Naive thymus-derived CD8-positive, alpha-beta T cell (primary cell): ENCODE data around the gene IQSEC3. TPM values are rescaled to one million over a fixed set of nuclear protein-coding genes. Genes with fewer than 3 reads are reported as not detected.
"Not testable (repeated sequence)": the region's sequence is repeated elsewhere in the genome, so short reads cannot be mapped to it uniquely, and the experiment has no call there.

Experiments
- ATAC-seq, 2 donors: fragments of 150-1000 bp; cut with Tn5 transposase in 1 of 2; sonication (Bioruptor Pico), chemical (Tn5 transposase) in 1 of 2; 1 replicate in 1 of 2; 2 replicates in 1 of 2; pipeline ENCODE4 v1.10.0; 2021; ENCODE audit warnings: mild to moderate bottlenecking in 2 of 2, moderate library complexity in 2 of 2
- POLR2A ChIA-PET: fragments of 350-600 bp; sonication (Branson Sonifier 250); formaldehyde crosslinking; loops from one replicate; lab custom pipeline; 2021; ENCODE audit warnings: antibody characterized with exemption; lab: Charles Lee
- DNase-seq, 10 donors: peaks; one replicate each; pipeline versions ENCODE4 v3.0.0 to v3.0.0-alpha.2; 2020 to 2022
- H3K27ac Mint-ChIP-seq, 10 donors: one replicate each; pipeline ENCODE4 v1.8.0; 2020 to 2022; ENCODE audit warnings: mild to moderate bottlenecking in 10 of 10, mixed read lengths in 10 of 10, moderate library complexity in 4 of 10, inconsistent platforms in 1 of 10
- H3K27me3 Mint-ChIP-seq, 5 donors: one replicate each; pipeline ENCODE4 v1.8.0; 2021 to 2022; ENCODE audit warnings: mixed read lengths in 5 of 5
- H3K36me3 Mint-ChIP-seq, 3 donors: one replicate each; pipeline ENCODE4 v1.8.0; 2020 to 2022; ENCODE audit warnings: mixed read lengths in 3 of 3, mild to moderate bottlenecking in 2 of 3, inconsistent platforms in 1 of 3
- H3K4me1 Mint-ChIP-seq, 4 donors: one replicate each; pipeline ENCODE4 v1.8.0; 2021 to 2022; ENCODE audit warnings: mixed read lengths in 4 of 4
- H3K4me3 Mint-ChIP-seq, 10 donors: one replicate each; pipeline ENCODE4 v1.8.0; 2020 to 2022; ENCODE audit warnings: mild to moderate bottlenecking in 10 of 10, mixed read lengths in 10 of 10, moderate library complexity in 6 of 10, inconsistent platforms in 1 of 10
- H3K9me3 Mint-ChIP-seq, 9 donors: one replicate each; pipeline ENCODE4 v1.8.0; 2020 to 2022; ENCODE audit warnings: mixed read lengths in 9 of 9, mild to moderate bottlenecking in 3 of 9, inconsistent platforms in 1 of 9, moderate library complexity in 1 of 9
- polyA plus RNA-seq, 3 donors: library from polyadenylated mRNA; unstranded; fragments of 300-500 nt; fragmentation: Illumina TruSeq; gene quantifications; one replicate each; pipeline ENCODE4 v1.2.3, GENCODE V29; 2021
- total RNA-seq, 8 experiments: library from RNA in 2 of 8; stranded (reverse) in 2 of 8; gene quantifications; one replicate each; pipeline ENCODE4 v1.2.3 and lab custom pipeline; 2021 to 2026

The IQSEC3 gene
- total and polyA plus RNA-seq, 5 experiments from 2014 or later, result 0.42 to 19.3 (median 1.1) TPM

DNA sequence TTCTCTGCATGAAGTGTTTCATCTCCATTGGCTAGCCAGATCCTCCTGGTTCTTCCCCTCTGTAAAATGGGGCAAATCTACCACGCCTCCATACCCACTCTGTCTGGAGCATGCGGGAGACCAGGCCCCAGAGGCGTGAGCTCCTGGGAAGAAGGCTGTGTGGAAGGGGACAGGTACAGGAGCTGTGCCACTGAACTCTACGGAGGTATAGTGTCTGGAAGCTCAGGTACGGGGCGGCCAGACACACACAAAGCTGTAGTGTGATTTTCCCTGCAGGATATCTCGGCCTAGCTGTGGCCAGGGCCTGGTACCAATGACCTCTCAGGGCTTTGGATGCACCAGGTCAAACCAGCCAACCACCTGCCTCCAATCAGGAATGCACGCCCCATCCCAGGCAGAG lies 10.0 kb downstream of the IQSEC3 start:
- POLR2A ChIA-PET, H3K4me1 Mint-ChIP-seq, H3K27ac Mint-ChIP-seq, H3K9me3 Mint-ChIP-seq, DNase-seq, H3K36me3 Mint-ChIP-seq, ATAC-seq: not testable (repeated sequence)
- Mint-ChIP-seq H3K4me3 (peak overlapping the region in 2 of 10 donors; percentile 4 to 20), H3K27me3 (peaks cover 29 to 62% (median 58%) of the 10 kb centered on the region in 5 donors)

DNA sequence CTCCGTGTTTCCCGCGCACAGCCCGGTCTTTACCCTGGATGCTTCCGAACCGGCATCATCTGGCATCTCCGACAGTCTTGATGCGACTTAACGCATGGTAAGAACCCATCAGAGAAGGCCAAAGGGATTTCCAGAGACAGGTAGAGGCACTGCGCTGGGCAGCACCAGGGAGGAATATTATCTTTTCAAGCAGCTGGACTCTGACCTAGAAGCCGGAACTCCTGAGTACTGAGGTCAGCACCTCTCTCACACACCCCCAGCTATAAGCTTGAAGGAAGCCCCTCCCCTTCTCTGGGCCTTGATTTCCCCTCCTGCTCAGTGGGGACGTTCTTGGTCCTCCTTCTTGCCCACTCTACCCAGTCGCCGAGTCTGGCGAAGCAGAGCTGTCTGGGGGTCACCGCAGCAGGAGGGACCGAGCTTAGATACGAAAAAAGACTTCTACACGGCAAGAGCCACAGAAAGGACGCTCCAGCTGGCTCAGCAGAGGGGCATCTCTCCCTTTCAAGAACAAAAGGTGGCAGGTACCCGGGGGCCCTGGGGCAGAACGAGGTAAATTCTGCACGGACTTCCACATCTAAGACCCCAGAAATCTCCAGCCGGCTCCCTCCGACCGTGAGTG lies 10.6 kb downstream of the IQSEC3 start:
- POLR2A ChIA-PET, H3K27ac Mint-ChIP-seq: not testable (repeated sequence)
- H3K27me3 Mint-ChIP-seq, result peaks cover 35 to 63% (median 58%) of the 10 kb centered on the region in 5 donors

DNA sequence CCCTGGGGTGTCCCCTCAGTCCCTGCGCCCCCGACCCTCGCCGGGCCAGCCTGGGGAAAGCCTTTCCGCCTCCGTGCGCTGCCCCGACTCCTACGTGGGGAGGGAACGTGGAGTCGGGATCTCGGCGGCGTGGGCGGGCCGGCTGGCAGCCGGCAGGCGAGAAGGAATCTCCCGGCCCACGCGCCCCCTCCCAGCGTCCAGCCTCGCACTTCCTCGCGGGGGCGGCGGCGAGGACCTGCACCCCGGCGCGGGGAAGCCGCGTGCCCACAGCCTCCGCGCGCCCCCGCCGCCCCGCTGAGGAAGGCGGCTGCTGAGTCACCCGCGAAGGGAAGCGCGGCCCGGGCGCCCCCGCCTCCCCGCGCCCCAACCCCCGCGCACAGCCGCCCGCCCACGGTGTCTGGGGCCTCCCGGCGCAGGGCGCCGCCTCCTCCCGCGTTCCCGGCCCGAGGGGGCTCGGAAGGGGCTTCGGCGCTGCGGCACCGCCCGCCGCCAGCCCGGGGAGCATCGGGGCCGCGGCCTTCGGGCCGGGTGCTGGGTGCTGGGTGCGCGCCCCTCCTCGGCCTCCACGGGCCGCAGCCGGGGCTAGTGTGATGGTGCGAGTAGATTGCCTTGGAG lies 11.3 kb downstream of the IQSEC3 start:
- DNase-seq (peak in 1 of 10 donors; percentile 18), ATAC-seq (peak; percentile 42 to 48)
- H3K36me3 Mint-ChIP-seq, POLR2A ChIA-PET, H3K4me1 Mint-ChIP-seq, H3K27ac Mint-ChIP-seq, H3K9me3 Mint-ChIP-seq, H3K4me3 Mint-ChIP-seq: not testable (repeated sequence)
- peaks cover 40 to 65% (median 63%) of the 10 kb centered on the region in 5 donors for H3K27me3 Mint-ChIP-seq

More for the DNA sequence above, 10.6 kb downstream of the IQSEC3 start:
- not testable (repeated sequence) for H3K36me3 Mint-ChIP-seq, ATAC-seq, H3K9me3 Mint-ChIP-seq, H3K4me1 Mint-ChIP-seq
- DNase-seq, result peak in 1 of 10 donors; percentile 16
- H3K4me3 Mint-ChIP-seq, result peak overlapping the region in 2 of 10 donors; percentile 4 to 20

DNA sequence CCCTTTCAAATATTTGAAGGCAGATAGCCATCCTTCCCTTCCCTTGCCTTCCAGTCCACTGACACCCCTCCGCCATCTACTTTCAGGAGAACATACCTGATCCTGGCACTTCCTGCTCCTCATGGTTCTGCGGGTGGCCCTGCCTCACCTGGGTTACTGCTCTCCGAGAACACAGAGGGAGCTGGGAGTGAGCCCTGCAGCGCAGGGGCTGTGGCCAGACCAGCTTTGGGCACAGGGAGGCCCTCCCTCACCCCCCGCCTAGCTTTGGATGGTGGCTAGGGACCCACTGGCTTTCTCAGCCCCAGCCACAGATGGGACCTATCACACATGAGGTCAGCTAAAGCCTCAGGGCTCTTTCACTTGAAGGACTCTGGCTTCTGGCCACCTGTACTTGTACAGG lies 12.4 kb downstream of the IQSEC3 start:
- Mint-ChIP-seq H3K27ac (no peak overlapping the region), H3K27me3 (peaks cover 41 to 72% (median 60%) of the 10 kb centered on the region in 5 donors), H3K4me1 (peaks cover 0 to 2% (median 0%) of the 10 kb centered on the region in 4 donors), H3K36me3 (no peaks in the 10 kb centered on the region), H3K4me3 (peak overlapping the region in 3 of 10 donors; percentile 3 to 37 (median 14)), H3K9me3 (no peaks in the 10 kb centered on the region)
- DNase-seq (peak in 1 of 10 donors; percentile 18), ATAC-seq (no peak)
- POLR2A ChIA-PET, result interaction anchor here (0.6 kb wide), 1 partner anchor 352 kb away, joined by 5 read pairs; no protein-coding TSS in a partner anchor

DNA sequence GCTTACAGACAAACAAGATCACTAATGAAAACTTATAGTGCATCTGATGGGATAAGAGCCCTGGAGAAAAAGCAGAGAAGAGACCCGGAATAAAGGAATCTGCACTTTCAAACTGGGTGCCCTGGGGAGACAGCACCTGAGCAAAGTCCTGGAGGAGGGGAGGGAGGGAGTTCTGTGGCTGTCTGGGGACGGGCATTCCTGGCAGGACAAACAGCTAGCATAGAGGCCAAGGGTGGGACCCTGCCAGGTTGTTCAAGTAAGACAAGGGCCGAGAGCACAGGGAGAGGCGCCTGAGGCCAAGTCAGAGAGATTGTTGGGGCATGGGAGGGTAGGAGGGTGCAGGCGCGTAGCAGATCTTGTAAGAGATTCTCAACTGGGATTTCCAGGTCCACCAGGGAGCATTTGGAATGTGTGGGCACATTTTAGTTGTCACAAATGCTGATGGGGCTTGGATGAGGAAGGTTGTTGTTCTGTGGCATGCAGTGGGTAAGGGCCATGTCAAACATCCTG lies 14.2 kb downstream of the IQSEC3 start:
- POLR2A ChIA-PET, result no interaction called here
- Mint-ChIP-seq H3K36me3 (no peaks in the 10 kb centered on the region), H3K27me3 (peaks cover 31 to 64% (median 47%) of the 10 kb centered on the region in 5 donors), H3K9me3 (no peaks in the 10 kb centered on the region), H3K4me1 (peaks cover 0 to 2% (median 0%) of the 10 kb centered on the region in 4 donors), H3K4me3 (no peak overlapping the region), H3K27ac (no peak overlapping the region)
- peak in 1 of 10 donors; percentile 31 for DNase-seq
- no peak for ATAC-seq

DNA sequence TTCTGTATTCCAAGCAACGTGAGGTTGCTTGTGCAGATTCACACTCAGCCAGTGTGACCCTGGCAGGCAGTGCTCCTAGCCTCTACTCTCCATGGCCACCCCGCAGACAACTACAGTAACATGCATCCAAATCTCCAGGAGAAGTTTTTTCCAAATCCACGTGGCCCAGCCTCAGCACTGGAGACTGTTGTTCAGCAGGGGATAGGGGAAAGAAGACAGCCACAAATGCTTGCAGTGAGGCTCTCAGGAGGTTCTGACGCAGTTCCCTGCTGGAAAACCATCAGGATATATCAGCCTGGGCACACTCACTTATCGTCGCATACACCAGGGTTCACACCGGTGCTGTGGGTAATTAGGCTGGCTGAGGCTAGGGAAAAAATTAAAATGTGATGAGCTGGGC lies 16.2 kb downstream of the IQSEC3 start:
- ATAC-seq (no peak), DNase-seq (peak in 1 of 10 donors; percentile 22)
- H3K27ac Mint-ChIP-seq, result no peak overlapping the region
- POLR2A ChIA-PET, result no interaction called here
- H3K9me3 Mint-ChIP-seq, result no peaks in the 10 kb centered on the region
- no peaks in the 10 kb centered on the region for H3K4me1 Mint-ChIP-seq
- H3K4me3 Mint-ChIP-seq, result no peak overlapping the region
- H3K27me3 Mint-ChIP-seq, result peaks cover 20 to 52% (median 39%) of the 10 kb centered on the region in 5 donors
- H3K36me3 Mint-ChIP-seq, result no peaks in the 10 kb centered on the region

DNA sequence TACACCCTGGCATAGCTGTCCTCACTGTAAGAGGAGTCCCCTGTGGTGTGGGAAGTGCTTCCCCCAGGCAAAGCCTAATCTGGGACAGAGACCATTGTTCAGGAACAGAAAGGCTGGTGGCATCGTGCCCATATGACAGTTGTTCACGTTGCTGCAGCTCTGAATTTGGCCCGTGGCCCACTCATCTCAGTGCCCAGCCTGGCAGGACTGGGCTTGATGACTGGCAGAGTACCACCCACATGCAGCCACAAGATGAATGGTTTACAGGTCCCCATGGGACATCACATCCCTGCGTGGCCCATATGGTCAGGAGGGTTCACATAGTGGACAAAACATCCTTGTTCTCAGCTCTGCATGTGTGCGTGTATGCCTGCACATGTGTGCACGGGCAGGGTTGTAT lies 17.5 kb downstream of the IQSEC3 start:
- peaks cover 0 to 2% (median 0%) of the 10 kb centered on the region in 3 donors for H3K36me3 Mint-ChIP-seq
- H3K4me1 Mint-ChIP-seq, result no peaks in the 10 kb centered on the region
- POLR2A ChIA-PET, result no interaction called here
- H3K27me3 Mint-ChIP-seq, result peaks cover 19 to 48% (median 39%) of the 10 kb centered on the region in 5 donors
- no peak overlapping the region for H3K27ac Mint-ChIP-seq
- H3K4me3 Mint-ChIP-seq, result no peak overlapping the region
- H3K9me3 Mint-ChIP-seq, result peaks cover 0 to 5% (median 2%) of the 10 kb centered on the region in 9 donors
- peak in 1 of 10 donors; percentile 19 for DNase-seq
- no peak for ATAC-seq

DNA sequence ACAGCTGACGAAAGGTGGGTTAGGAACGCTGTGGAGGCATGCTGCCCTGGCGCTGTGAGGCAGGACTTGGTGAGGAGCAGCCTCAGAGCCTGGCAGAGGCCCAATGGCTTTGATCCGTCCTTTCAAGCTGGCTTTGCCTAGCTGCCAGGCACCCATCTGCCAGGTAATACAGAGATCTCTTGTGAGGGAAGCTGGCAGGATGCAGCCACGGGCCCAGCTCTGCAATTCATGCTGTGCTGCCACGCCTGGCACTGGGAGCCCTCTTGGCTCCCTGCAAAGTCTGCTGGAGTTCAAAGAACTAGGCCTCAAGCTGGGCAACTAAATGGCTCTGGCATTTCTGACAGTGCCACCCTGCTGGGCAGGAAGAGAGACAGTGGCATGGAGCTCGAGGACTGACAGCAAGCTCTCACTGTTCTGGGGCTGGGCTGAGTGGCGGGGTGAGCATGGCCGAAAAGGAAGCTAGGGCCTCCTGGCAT lies 18.7 kb downstream of the IQSEC3 start:
- ATAC-seq, result no peak
- H3K27me3 Mint-ChIP-seq, result peaks cover 11 to 36% (median 32%) of the 10 kb centered on the region in 5 donors
- POLR2A ChIA-PET, result no interaction called here
- no peak overlapping the region for H3K27ac Mint-ChIP-seq
- H3K4me1 Mint-ChIP-seq, result no peaks in the 10 kb centered on the region
- peaks cover 2 to 16% (median 12%) of the 10 kb centered on the region in 9 donors for H3K9me3 Mint-ChIP-seq
- H3K36me3 Mint-ChIP-seq, result peaks cover 0 to 14% (median 0%) of the 10 kb centered on the region in 3 donors
- peak in 1 of 10 donors; percentile 19 for DNase-seq
- H3K4me3 Mint-ChIP-seq, result no peak overlapping the region

DNA sequence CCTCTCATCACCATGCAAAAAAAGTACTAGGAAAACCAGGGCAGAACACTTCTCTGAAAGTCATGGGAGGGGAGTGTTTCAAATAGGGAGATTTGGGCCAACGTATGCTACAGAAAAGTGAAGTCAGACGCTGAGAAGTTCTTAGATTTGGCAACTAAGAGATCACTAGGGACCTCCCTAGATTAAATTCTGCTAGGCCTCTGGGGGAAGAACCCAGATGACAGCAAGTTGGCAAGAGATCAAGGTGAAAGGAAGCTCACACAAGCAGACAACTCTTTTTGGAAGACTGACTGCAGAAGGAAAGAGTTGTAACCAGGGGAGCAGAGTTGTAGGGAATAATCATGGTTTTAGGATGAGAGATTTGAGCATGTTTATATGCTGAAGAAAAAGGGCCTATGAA lies 20.7 kb downstream of the IQSEC3 start:
- POLR2A ChIA-PET, result no interaction called here
- H3K9me3 Mint-ChIP-seq, result peaks cover 2 to 21% (median 14%) of the 10 kb centered on the region in 9 donors
- ATAC-seq (no peak), DNase-seq (no peak)
- H3K4me3 Mint-ChIP-seq, result no peak overlapping the region
- peaks cover 0 to 17% (median 0%) of the 10 kb centered on the region in 3 donors for H3K36me3 Mint-ChIP-seq
- no peak overlapping the region for H3K27ac Mint-ChIP-seq
- peaks cover 1 to 16% (median 11%) of the 10 kb centered on the region in 5 donors for H3K27me3 Mint-ChIP-seq
- H3K4me1 Mint-ChIP-seq, result no peaks in the 10 kb centered on the region

DNA sequence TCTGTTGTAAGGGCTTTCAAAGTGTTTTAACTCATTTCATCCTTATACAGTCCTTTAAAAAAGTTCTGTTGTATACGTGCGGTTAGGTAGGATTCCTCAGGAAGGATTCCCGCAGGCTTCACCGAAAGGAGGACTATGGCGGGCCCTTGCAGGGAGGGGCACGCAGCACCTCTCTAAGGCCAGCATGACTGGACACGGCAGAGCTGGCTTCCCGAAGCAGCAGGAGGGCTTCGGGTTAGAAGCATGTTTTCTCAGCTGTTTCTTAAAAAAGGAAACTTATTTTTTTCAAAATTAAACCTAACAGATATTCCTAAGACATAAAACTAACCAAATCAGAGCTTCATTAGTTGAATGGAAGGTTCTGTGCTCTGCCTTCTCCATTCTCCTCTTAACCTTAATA lies 21.3 kb downstream of the IQSEC3 start:
- H3K27ac Mint-ChIP-seq, result no peak overlapping the region
- no peaks in the 10 kb centered on the region for H3K4me1 Mint-ChIP-seq
- DNase-seq (no peak), ATAC-seq (no peak)
- no peak overlapping the region for H3K4me3 Mint-ChIP-seq
- POLR2A ChIA-PET, result no interaction called here
- peaks cover 2 to 21% (median 14%) of the 10 kb centered on the region in 9 donors for H3K9me3 Mint-ChIP-seq
- H3K36me3 Mint-ChIP-seq, result peaks cover 0 to 17% (median 0%) of the 10 kb centered on the region in 3 donors
- peaks cover 1 to 12% (median 8%) of the 10 kb centered on the region in 5 donors for H3K27me3 Mint-ChIP-seq

DNA sequence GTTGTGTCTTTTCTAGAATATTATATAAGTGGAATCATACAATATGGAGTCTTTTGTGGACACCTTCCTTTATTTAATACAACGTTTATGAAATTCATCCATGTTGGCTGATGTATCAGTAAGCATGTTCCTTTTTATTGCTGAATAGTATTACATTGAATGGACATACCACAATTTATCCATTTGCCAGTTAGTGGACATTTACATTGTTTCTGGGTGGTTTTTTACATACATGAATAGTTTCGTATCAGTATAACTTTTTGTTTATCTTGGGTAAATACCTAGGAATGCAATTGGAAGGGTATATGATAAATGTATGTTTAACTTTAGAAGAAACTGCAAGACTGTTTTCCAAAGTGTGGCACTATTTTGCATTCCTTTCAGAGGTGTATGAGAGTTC lies 23.1 kb downstream of the IQSEC3 start:
- Mint-ChIP-seq H3K36me3 (peaks cover 0 to 17% (median 0%) of the 10 kb centered on the region in 3 donors), H3K4me1 (peaks cover 0 to 2% (median 0%) of the 10 kb centered on the region in 4 donors)
- ATAC-seq, result no peak

DNA sequence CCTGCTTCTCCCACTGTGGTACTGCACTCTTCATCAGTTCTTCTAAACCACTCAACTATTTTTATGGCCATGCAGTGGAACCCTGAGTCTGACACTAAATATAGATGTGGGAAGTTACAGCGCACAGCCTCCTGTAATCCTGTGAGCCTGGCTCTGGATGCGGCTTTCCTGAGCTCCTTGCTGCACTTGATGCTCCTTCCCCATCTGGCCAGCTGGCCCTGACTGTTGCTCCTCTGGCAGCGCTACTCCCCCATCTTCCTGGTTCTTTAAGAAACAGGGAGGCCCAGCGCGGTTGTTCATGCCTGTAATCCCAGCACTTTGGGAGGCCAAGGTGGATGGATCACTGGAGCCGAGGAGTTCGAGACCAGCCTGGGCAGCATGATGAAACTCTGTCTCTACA lies 24.6 kb downstream of the IQSEC3 start:
- peak in 1 of 10 donors; percentile 45 for DNase-seq
- peaks cover 0 to 14% (median 5%) of the 10 kb centered on the region in 5 donors for H3K27me3 Mint-ChIP-seq
- POLR2A ChIA-PET, result no interaction called here
- no peak for ATAC-seq
- H3K4me3 Mint-ChIP-seq, result no peak overlapping the region
- H3K36me3 Mint-ChIP-seq, result peaks cover 0 to 17% (median 0%) of the 10 kb centered on the region in 3 donors
- H3K9me3 Mint-ChIP-seq, result peaks cover 2 to 21% (median 15%) of the 10 kb centered on the region in 9 donors
- H3K27ac Mint-ChIP-seq, result no peak overlapping the region
- H3K4me1 Mint-ChIP-seq, result peaks cover 0 to 2% (median 0%) of the 10 kb centered on the region in 4 donors

More for the DNA sequence above, 23.1 kb downstream of the IQSEC3 start:
- POLR2A ChIA-PET, result no interaction called here
- H3K9me3 Mint-ChIP-seq, result peaks cover 2 to 21% (median 15%) of the 10 kb centered on the region in 9 donors
- H3K27ac Mint-ChIP-seq, result no peak overlapping the region
- peaks cover 0 to 10% (median 3%) of the 10 kb centered on the region in 5 donors for H3K27me3 Mint-ChIP-seq
- no peak for DNase-seq
- no peak overlapping the region for H3K4me3 Mint-ChIP-seq
